Measurements from ENCODE around the gene ATRNL1. TPM values are rescaled to one million over a fixed set of nuclear protein-coding genes. Genes with fewer than 3 reads are reported as not detected.

Gene ATRNL1
- total RNA-seq, 1 experiment from 2014 or later = not detected

DNA sequence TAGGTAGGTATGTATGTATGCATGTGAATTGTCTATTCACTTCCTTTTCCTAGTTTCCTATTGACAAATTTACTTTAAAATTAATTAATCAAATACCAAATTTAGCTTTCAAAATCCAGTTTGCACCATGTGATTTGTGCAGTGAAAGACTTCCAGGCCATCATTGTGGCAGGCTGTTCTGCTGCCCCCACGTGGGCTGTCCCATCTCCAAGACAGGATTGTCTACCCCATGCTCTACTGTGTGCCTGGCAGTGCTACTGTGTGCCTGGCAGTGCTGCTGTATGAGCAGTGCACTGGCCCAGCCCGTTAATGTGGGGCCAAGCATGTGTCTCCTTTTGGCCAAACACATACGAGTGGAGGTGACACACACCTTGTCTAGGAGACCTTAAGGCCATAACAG is 805.1 kb downstream of the ATRNL1 start:
- no peaks in the 10 kb centered on the region for H3F3A ChIP-seq (ENCODE audit: low read length, unreplicated experiment)
- H3K4me1 ChIP-seq (ENCODE audit: insufficient read depth, low read length) = no peaks in the 10 kb centered on the region
- H3K9me3 ChIP-seq (ENCODE audit: low read length) = no peaks in the 10 kb centered on the region
- POLR2A ChIA-PET (ENCODE audit: unreplicated experiment) = no interaction called here
- H3K4me2 ChIP-seq (ENCODE audit: low read length) = no peak overlapping the region
- TF ChIP-seq CTCF (conservative IDR thresholded peaks at IDR 0.05; ENCODE audit: low read depth, low read length) (no peak), EZH2 (IDR thresholded peaks at IDR 0.05; ENCODE audit: low read length, unreplicated experiment) (no peak), EZH2phosphoT487 (IDR thresholded peaks at IDR 0.05; ENCODE audit: borderline replicate concordance, low read length) (no peak)
- CTCF ChIA-PET = no interaction called here
- no peak overlapping the region for H3K9ac ChIP-seq (ENCODE audit: low read length)
- H2AFZ ChIP-seq (ENCODE audit: low read length) = no peak overlapping the region
- H3K9me2 ChIP-seq (replicated peaks; ENCODE audit: low read length) = no peaks in the 10 kb centered on the region
- intact Hi-C loops (cut with micrococcal nuclease) = no loop called here
- H3K4me3 ChIP-seq (ENCODE audit: low read length) = no peak overlapping the region
- BruUV-seq (replicated peaks) = no TSS peak
- no peak overlapping the region for H3K27ac ChIP-seq (ENCODE audit: low read length)
- no peak for ATAC-seq
- H3K79me2 ChIP-seq (ENCODE audit: low read length) = no peaks in the 10 kb centered on the region
- H3K27me3 ChIP-seq (ENCODE audit: low read length) = peaks cover 20% of the 10 kb centered on the region; the same call in 1 of the 2 replicates
- no peaks in the 10 kb centered on the region for H4K20me1 ChIP-seq (ENCODE audit: low read length)
- no peak for DNase-seq
- no peaks in the 10 kb centered on the region for H3K36me3 ChIP-seq (ENCODE audit: low read depth, low read length)

DNA sequence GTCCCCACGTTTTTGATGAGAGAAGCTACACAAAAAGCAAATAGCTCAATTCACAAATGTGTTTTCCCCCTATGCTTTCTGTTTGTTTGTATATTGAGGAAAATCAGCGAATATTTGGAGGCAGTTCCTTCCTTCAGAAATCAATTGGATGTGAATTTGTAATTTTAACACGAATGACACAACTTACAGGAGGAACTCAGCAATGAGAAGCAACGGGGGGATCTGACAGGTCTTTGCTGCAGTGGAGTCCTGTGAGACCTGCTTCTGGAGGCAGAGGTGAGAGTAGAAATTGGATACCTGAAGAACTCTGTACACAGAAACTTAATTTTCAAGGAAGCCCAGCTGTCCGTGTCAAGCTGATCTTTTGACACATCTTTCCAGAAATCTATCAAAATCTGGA is 809.4 kb downstream of the ATRNL1 start:
- Histone ChIP-seq H3K79me2 (ENCODE audit: low read length) (no peaks in the 10 kb centered on the region), H3K9ac (ENCODE audit: low read length) (no peak overlapping the region), H3K9me2 (replicated peaks; ENCODE audit: low read length) (no peaks in the 10 kb centered on the region), H3K4me2 (ENCODE audit: low read length) (no peak overlapping the region), H3K27ac (ENCODE audit: low read length) (no peak overlapping the region), H3K36me3 (ENCODE audit: low read depth, low read length) (no peaks in the 10 kb centered on the region), H3K27me3 (ENCODE audit: low read length) (no peaks in the 10 kb centered on the region), H3K4me1 (ENCODE audit: insufficient read depth, low read length) (no peaks in the 10 kb centered on the region), H3F3A (ENCODE audit: low read length, unreplicated experiment) (no peaks in the 10 kb centered on the region), H4K20me1 (ENCODE audit: low read length) (no peaks in the 10 kb centered on the region), H3K9me3 (ENCODE audit: low read length) (no peaks in the 10 kb centered on the region), H2AFZ (ENCODE audit: low read length) (no peak overlapping the region), H3K4me3 (ENCODE audit: low read length) (no peak overlapping the region)
- no peak for TF ChIP-seq EZH2 (IDR thresholded peaks at IDR 0.05; ENCODE audit: low read length, unreplicated experiment)
- TF ChIP-seq EZH2phosphoT487 (IDR thresholded peaks at IDR 0.05; ENCODE audit: borderline replicate concordance, low read length) = no peak
- intact Hi-C loops (cut with micrococcal nuclease) = no loop called here
- ChIA-PET CTCF (no interaction called here), POLR2A (ENCODE audit: unreplicated experiment) (no interaction called here)
- DNase-seq = no peak
- ATAC-seq = no peak
- BruUV-seq (replicated peaks) = no TSS peak

DNA sequence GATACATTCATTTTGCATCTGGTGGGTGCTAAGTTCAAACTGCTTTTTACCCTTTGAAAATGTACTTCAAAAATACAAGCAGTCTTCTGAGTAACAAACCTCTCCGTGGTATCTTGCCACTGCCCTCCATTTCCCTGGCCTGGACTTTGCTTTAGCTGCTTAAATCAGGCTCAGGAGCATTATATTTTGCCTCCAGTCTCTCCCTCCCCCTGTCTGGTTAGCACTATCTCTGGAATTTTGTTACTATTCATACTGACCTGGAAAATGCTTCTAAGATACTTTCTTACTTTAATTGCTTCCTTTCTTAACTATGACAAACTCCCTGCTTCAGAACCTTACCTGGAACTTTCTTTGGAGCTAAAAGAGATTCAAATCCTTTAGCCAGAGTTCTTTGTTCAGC is 810.0 kb downstream of the ATRNL1 start:
- DNase-seq = no peak
- Histone ChIP-seq H3K27ac (ENCODE audit: low read length) (no peak overlapping the region), H3K27me3 (ENCODE audit: low read length) (no peaks in the 10 kb centered on the region), H3K79me2 (ENCODE audit: low read length) (no peaks in the 10 kb centered on the region), H3K4me3 (ENCODE audit: low read length) (no peak overlapping the region), H3K36me3 (ENCODE audit: low read depth, low read length) (no peaks in the 10 kb centered on the region), H2AFZ (ENCODE audit: low read length) (no peak overlapping the region), H3K9me3 (ENCODE audit: low read length) (no peaks in the 10 kb centered on the region), H3F3A (ENCODE audit: low read length, unreplicated experiment) (no peaks in the 10 kb centered on the region), H3K9me2 (replicated peaks; ENCODE audit: low read length) (no peaks in the 10 kb centered on the region), H3K4me1 (ENCODE audit: insufficient read depth, low read length) (no peaks in the 10 kb centered on the region), H4K20me1 (ENCODE audit: low read length) (no peaks in the 10 kb centered on the region), H3K4me2 (ENCODE audit: low read length) (no peak overlapping the region), H3K9ac (ENCODE audit: low read length) (no peak overlapping the region)
- no peak for TF ChIP-seq EZH2phosphoT487 (IDR thresholded peaks at IDR 0.05; ENCODE audit: borderline replicate concordance, low read length)
- no peak for TF ChIP-seq EZH2 (IDR thresholded peaks at IDR 0.05; ENCODE audit: low read length, unreplicated experiment)
- TF ChIP-seq CTCF (conservative IDR thresholded peaks at IDR 0.05; ENCODE audit: low read depth, low read length) = no peak
- CTCF ChIA-PET = no interaction called here
- ATAC-seq = no peak
- intact Hi-C loops (cut with micrococcal nuclease) = no loop called here
- no TSS peak for BruUV-seq (replicated peaks)
- POLR2A ChIA-PET (ENCODE audit: unreplicated experiment) = no interaction called here
